ENCODE measurements around the gene PSORS1C2.

DNA sequence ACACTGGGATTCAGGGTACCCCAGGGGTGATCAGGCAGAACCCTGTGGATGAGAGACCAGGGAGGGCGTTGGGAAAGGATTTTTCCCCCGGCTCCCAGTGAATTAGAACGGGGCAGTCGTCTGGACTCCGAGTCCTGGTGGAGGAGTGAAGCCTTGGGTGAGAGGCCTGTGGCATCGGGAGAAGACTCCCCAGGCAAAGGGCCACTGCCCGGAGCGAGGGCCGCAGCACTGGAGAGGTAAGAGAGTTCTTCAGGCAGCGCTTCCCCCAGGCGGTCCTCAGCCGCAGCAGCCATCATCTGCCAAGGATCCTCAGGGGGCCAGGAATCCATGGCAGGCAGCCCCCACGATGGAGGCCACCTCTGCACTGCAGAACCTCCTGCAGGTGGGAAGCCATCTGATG lies 27.2 kb downstream of the PSORS1C2 start:
- no peak for TF ChIP-seq POLR2A (IDR thresholded peaks at IDR 0.05)
- TF ChIP-seq, protein P1, sequence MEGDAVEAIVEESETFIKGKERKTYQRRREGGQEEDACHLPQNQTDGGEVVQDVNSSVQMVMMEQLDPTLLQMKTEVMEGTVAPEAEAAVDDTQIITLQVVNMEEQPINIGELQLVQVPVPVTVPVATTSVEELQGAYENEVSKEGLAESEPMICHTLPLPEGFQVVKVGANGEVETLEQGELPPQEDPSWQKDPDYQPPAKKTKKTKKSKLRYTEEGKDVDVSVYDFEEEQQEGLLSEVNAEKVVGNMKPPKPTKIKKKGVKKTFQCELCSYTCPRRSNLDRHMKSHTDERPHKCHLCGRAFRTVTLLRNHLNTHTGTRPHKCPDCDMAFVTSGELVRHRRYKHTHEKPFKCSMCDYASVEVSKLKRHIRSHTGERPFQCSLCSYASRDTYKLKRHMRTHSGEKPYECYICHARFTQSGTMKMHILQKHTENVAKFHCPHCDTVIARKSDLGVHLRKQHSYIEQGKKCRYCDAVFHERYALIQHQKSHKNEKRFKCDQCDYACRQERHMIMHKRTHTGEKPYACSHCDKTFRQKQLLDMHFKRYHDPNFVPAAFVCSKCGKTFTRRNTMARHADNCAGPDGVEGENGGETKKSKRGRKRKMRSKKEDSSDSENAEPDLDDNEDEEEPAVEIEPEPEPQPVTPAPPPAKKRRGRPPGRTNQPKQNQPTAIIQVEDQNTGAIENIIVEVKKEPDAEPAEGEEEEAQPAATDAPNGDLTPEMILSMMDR (IDR thresholded peaks at IDR 0.05) = no peak
